Ishikawa (cell line): ENCODE results near the gene CPEB3.

Source experiments
- CREB1 ChIP-seq: IDR thresholded peaks from 2 replicates; pipeline ENCODE4 v1.6.1; 2012; ENCODE audit warnings: low read depth
- EGR1 ChIP-seq: IDR thresholded peaks from 2 replicates; pipeline ENCODE4 v1.6.1; 2012
- EP300 ChIP-seq: IDR thresholded peaks from 2 replicates; pipeline ENCODE4 v1.6.1; 2012; ENCODE audit warnings: borderline replicate concordance
- NFIC ChIP-seq: IDR thresholded peaks from 2 replicates; pipeline ENCODE4 v1.6.1; 2012
- REST ChIP-seq: IDR thresholded peaks from 2 replicates; pipeline ENCODE4 v1.6.1; 2012; ENCODE audit warnings: low read depth, mild to moderate bottlenecking
- TAF1 ChIP-seq: IDR thresholded peaks from 2 replicates; pipeline ENCODE4 v1.6.1; 2012; ENCODE audit warnings: low read depth, mild to moderate bottlenecking
- TEAD4 ChIP-seq: IDR thresholded peaks from 2 replicates; pipeline ENCODE4 v1.6.1; 2012
- USF1 ChIP-seq: IDR thresholded peaks from 2 replicates; pipeline ENCODE4 v1.6.1; 2012

DNA sequence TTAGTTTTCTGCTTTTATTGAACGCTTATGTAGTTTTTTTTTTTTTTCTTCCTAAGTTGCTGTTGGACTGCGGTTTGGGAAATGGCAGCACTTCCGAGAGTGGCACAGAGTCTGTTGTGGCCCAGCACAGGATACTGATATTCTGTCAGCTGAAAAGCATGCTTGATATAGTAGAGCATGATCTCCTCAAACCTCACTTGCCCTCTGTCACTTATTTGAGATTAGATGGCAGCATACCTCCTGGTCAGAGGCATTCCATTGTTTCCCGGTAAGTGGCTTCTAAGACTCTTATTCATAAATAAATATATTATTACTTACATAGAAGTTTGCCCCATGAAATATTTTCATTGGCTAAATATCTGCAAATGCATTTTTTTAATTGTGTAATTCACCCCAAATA lies 266.2 kb downstream of the CPEB3 start:
- no peak for TF ChIP-seq EGR1
- no peak for TF ChIP-seq EP300
- no peak for TF ChIP-seq REST
- TF ChIP-seq TAF1 = no peak
- TF ChIP-seq CREB1 = no peak
- no peak for TF ChIP-seq TEAD4
- no peak for TF ChIP-seq NFIC
- TF ChIP-seq USF1 = no peak
